ENCODE results near the gene SIVA1. TPM values are rescaled to one million over a fixed set of nuclear protein-coding genes. Genes with fewer than 3 reads are reported as not detected.

Gene SIVA1
- total RNA-seq, 2 donors from 2014 or later: 76.2 to 85.7 TPM

DNA sequence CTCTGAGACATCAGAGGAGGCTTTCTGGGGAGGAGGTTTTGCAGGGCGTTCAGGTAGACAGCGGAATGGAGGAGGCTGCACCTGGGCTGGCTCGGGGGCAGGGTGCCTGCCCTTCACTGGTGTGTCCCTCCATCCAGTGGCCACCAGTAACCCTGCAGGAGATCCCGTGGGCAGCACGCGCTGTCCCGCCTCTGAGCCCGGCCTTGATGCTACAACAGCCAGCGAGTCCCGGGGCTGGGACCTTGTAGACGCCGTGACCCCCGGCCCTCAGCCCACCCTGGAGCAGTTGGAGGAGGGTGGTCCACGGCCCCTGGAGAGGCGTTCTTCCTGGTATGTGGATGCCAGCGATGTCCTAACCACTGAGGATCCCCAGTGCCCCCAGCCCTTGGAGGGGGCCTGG is 38.9 kb upstream of the SIVA1 start:
- DNase-seq: no peak
- Mint-ChIP-seq H3K36me3 (ENCODE audit: low read depth) (peaks cover 2% of the 10 kb centered on the region), H3K4me1 (no peaks in the 10 kb centered on the region), H3K27ac (no peak overlapping the region), H3K4me3 (no peak overlapping the region), H3K27me3 (no peaks in the 10 kb centered on the region)
- ATAC-seq: no peak
- no peaks in the 10 kb centered on the region for H3K9me3 ChIP-seq (ENCODE audit: control insufficient read depth, low read length, poor library complexity, severe bottlenecking)

DNA sequence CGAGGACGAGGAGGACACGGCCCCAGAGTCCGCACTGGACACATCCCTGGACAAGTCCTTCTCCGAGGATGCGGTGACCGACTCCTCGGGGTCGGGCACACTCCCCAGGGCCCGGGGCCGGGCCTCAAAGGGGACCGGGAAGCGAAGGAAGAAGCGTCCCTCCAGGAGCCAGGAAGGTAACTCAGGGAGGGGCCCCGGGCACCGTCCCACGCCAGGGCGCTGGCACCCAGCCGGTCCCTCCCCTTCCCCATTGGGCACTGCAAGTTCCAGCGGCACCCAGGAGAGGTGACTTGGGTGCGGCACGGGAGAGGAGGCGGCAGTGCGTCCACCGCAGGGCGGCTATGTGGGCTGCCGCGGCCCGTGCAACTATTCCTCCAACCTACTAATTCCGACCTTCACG is 38.3 kb upstream of the SIVA1 start:
- Mint-ChIP-seq H3K27me3 (no peaks in the 10 kb centered on the region), H3K4me3 (no peak overlapping the region), H3K4me1 (no peaks in the 10 kb centered on the region), H3K27ac (no peak overlapping the region), H3K36me3 (ENCODE audit: low read depth) (peaks cover 2% of the 10 kb centered on the region)
- ATAC-seq (no peak), DNase-seq (no peak)
- no peaks in the 10 kb centered on the region for H3K9me3 ChIP-seq (ENCODE audit: control insufficient read depth, low read length, poor library complexity, severe bottlenecking)

DNA sequence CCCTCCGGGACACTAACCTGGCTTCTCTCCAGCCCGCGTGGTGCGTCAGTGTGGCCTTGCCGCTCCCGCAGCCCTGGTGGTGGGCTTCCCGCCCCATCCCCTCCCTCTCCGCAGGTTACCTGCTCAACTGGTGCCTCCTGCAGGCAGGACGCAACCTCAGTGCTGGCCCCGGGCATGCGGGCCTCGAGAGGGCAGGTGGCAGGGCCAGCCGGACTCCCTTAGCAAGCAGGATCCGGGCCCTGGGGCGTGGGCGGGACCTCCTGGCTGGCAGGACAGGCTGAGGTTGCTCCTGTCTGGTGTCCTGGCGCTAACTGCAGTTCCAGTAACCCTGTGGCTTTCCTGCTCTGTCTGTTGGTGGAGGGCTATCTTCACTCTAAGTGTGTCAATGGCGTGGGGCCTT is 37.5 kb upstream of the SIVA1 start:
- Mint-ChIP-seq H3K27me3 (no peaks in the 10 kb centered on the region), H3K27ac (no peak overlapping the region), H3K4me3 (no peak overlapping the region), H3K4me1 (no peaks in the 10 kb centered on the region), H3K36me3 (ENCODE audit: low read depth) (peaks cover 2% of the 10 kb centered on the region)
- DNase-seq (no peak), ATAC-seq (no peak)
- no peaks in the 10 kb centered on the region for H3K9me3 ChIP-seq (ENCODE audit: control insufficient read depth, low read length, poor library complexity, severe bottlenecking)

DNA sequence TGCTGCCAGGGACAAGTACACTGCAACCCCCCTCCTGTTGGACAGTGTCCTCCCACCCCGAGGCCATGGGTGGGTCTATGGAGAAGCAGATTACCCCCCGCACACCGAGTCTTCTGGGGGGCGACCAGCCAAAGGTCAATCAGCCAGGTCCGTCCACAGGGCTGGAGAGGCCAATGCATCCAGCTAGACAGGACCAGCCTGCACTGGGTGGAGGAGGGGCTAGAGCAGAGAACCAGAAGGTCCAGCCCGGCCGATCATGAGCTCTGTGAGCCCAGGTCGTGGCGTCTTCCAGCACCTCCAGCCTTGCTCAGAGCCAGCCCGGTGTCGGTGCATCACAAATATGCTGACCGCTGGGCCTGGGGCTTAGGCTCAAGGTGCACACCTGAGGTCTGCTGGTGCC is 37.1 kb upstream of the SIVA1 start:
- H3K27ac Mint-ChIP-seq: no peak overlapping the region
- DNase-seq: no peak
- H3K4me1 Mint-ChIP-seq: no peaks in the 10 kb centered on the region
- no peaks in the 10 kb centered on the region for H3K9me3 ChIP-seq (ENCODE audit: control insufficient read depth, low read length, poor library complexity, severe bottlenecking)
- H3K4me3 Mint-ChIP-seq: no peak overlapping the region
- ATAC-seq: no peak
- H3K36me3 Mint-ChIP-seq (ENCODE audit: low read depth): peaks cover 2% of the 10 kb centered on the region
- H3K27me3 Mint-ChIP-seq: no peaks in the 10 kb centered on the region

DNA sequence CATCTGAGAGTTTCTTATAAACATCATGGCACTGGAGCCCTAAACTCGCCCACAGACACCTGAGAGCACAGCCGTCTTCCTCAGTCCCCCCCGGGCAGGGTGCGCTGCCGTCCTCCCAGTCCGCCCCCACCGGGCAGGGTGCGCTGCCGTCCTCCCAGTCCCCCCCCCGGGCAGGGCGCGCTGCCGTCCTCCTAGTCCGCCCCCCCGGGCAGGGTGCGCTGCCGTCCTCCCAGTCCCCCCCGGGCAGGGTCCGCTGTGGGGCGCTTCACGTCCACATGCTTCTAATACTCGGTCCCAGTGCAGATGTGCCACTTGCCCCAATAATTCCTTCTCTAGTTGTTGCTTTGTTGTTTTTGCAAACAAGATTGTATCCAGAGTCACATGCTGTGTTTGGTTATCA is 35.8 kb upstream of the SIVA1 start:
- no peaks in the 10 kb centered on the region for H3K4me1 Mint-ChIP-seq
- no peak for DNase-seq
- no peak overlapping the region for H3K27ac Mint-ChIP-seq
- no peaks in the 10 kb centered on the region for H3K27me3 Mint-ChIP-seq
- no peaks in the 10 kb centered on the region for H3K9me3 ChIP-seq (ENCODE audit: control insufficient read depth, low read length, poor library complexity, severe bottlenecking)
- H3K4me3 Mint-ChIP-seq: no peak overlapping the region
- ATAC-seq: no peak
- H3K36me3 Mint-ChIP-seq (ENCODE audit: low read depth): peaks cover 2% of the 10 kb centered on the region

DNA sequence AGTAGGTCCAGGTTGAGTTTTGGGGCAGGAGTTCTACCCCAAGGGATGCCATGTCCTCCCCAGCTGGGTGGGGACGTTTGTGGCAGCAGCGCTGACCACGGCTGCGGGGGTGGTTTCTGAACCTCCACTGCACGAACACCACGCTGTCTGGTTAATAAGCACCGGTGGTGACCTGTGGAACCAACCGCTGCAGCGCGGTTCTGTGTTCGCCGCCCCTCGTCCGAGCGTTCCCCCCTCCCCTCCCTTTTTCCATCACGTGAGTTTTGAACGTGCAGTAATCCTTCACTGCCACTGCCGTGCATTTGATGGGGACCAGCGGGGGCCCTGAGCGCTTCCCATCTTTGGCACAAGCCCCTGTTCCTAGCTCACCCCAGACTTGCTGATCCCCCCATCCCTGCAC is 35.3 kb upstream of the SIVA1 start:
- H3K9me3 ChIP-seq (ENCODE audit: control insufficient read depth, low read length, poor library complexity, severe bottlenecking): no peaks in the 10 kb centered on the region
- no peak for DNase-seq
- Mint-ChIP-seq H3K36me3 (ENCODE audit: low read depth) (peaks cover 2% of the 10 kb centered on the region), H3K4me1 (no peaks in the 10 kb centered on the region), H3K27ac (no peak overlapping the region), H3K27me3 (no peaks in the 10 kb centered on the region), H3K4me3 (no peak overlapping the region)
- no peak for ATAC-seq

GRCh38 chr14:104718147-104718546 is 34.8 kb upstream of the SIVA1 start:
- H3K9me3 ChIP-seq (ENCODE audit: control insufficient read depth, low read length, poor library complexity, severe bottlenecking): no peaks in the 10 kb centered on the region

DNA sequence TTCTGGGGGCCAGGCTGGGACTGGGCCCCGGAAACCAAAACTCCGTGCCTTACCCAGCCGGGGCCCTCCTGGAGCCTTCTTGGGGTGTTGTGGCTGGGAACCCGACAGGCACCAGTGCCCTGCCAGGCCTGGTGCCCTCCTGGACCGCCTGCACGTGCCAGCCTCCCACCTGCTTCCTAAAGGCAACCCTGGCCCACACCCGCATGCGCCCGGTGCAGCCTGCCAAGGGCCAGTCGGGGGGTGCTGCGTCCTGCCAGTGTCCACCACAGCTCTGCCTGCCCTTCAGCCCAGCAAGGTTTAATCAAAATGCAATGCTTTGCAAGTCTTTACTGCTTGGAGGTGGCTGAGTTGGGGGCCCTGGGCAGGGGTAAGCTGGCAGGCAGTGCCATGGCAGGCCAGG is 34.1 kb upstream of the SIVA1 start:
- DNase-seq (no peak), ATAC-seq (no peak)
- H3K9me3 ChIP-seq (ENCODE audit: control insufficient read depth, low read length, poor library complexity, severe bottlenecking): no peaks in the 10 kb centered on the region
- peaks cover 2% of the 10 kb centered on the region for H3K36me3 Mint-ChIP-seq (ENCODE audit: low read depth)
- no peaks in the 10 kb centered on the region for H3K27me3 Mint-ChIP-seq
- no peak overlapping the region for H3K27ac Mint-ChIP-seq
- no peaks in the 10 kb centered on the region for H3K4me1 Mint-ChIP-seq
- no peak overlapping the region for H3K4me3 Mint-ChIP-seq

More at GRCh38 chr14:104718147-104718546, 34.8 kb upstream of the SIVA1 start:
- H3K27ac Mint-ChIP-seq: no peak overlapping the region
- ATAC-seq (no peak), DNase-seq (no peak)
- no peaks in the 10 kb centered on the region for H3K27me3 Mint-ChIP-seq
- peaks cover 2% of the 10 kb centered on the region for H3K36me3 Mint-ChIP-seq (ENCODE audit: low read depth)
- no peak overlapping the region for H3K4me3 Mint-ChIP-seq
- H3K4me1 Mint-ChIP-seq: no peaks in the 10 kb centered on the region

- Mint-ChIP-seq H3K4me1 (no peaks in the 10 kb centered on the region), H3K4me3 (no peak overlapping the region), H3K27me3 (no peaks in the 10 kb centered on the region), H3K27ac (no peak overlapping the region), H3K36me3 (ENCODE audit: low read depth) (peaks cover 2% of the 10 kb centered on the region)
- H3K9me3 ChIP-seq (ENCODE audit: control insufficient read depth, low read length, poor library complexity, severe bottlenecking): no peaks in the 10 kb centered on the region
- ATAC-seq (no peak), DNase-seq (no peak)
These were observed 33.6 kb upstream of the SIVA1 start for GRCh38 chr14:104719343-104719742.

GRCh38 chr14:104721505-104722431 is 31.2 kb upstream of the SIVA1 start:
- Mint-ChIP-seq H3K27ac (no peak overlapping the region), H3K4me1 (no peaks in the 10 kb centered on the region), H3K36me3 (ENCODE audit: low read depth) (peaks cover 2% of the 10 kb centered on the region), H3K27me3 (no peaks in the 10 kb centered on the region), H3K4me3 (no peak overlapping the region)
- DNase-seq (no peak), ATAC-seq (no peak)
- no peaks in the 10 kb centered on the region for H3K9me3 ChIP-seq (ENCODE audit: control insufficient read depth, low read length, poor library complexity, severe bottlenecking)

GRCh38 chr14:104722938-104723650 is 29.9 kb upstream of the SIVA1 start:
- Mint-ChIP-seq H3K27ac (no peak overlapping the region), H3K27me3 (no peaks in the 10 kb centered on the region), H3K4me1 (peaks cover 6% of the 10 kb centered on the region), H3K36me3 (ENCODE audit: low read depth) (no peaks in the 10 kb centered on the region), H3K4me3 (no peak overlapping the region)
- ATAC-seq: no peak
- no peaks in the 10 kb centered on the region for H3K9me3 ChIP-seq (ENCODE audit: control insufficient read depth, low read length, poor library complexity, severe bottlenecking)
- no peak for DNase-seq

DNA sequence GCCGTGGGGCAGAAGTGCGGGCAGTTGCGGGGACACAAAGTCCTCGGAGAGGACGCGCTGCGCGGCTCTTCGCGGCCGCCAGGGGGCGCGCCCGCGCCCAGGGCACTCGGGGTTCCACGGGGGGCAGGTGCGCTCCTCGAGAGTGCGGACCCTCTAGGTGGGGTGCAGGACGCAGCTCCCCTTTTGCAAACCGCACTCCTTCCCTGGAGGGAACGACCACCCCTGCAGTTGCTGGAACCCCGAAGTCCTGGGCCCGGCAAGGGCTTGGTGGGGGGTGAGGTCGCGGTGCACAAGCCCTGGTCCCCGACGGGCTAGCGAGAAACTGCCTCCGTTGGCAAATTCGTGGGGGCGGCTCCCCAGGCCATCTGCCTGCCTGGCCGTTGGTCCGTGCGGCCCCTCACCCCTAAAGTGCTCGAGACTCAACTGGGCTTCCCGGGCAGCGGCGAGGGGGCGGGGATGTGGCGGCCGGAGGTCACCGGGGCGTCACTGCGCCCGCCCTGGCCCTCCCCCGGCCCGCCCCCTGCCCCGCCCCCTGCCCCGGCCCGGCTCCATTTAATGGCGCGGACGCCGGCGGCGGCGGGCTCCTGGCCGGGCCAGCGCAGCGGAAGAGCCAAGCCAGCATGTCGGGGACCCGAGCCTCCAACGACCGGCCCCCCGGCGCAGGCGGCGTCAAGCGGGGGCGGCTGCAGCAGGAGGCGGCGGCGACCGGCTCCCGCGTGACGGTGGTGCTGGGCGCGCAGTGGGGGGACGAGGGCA is 29.1 kb upstream of the SIVA1 start, which contains the start of gene ADSS1:
TSS of gene ADSS1 (plus strand) at position 579 of the 756 bp plus-strand sequence. CDS start at position 621, 42 bp downstream.
- no peak within 1 kb of the TSS for H3K27ac Mint-ChIP-seq
- H3K27me3 Mint-ChIP-seq: no peaks in the 10 kb centered on the region
- peak within 1 kb of the TSS; percentile 72 for H3K4me3 Mint-ChIP-seq
- H3K4me1 Mint-ChIP-seq: peaks cover 6% of the 10 kb centered on the region
- no peaks in the 10 kb centered on the region for H3K9me3 ChIP-seq (ENCODE audit: control insufficient read depth, low read length, poor library complexity, severe bottlenecking)
- ATAC-seq (peak; percentile 87), DNase-seq (peak; percentile 57 to 63 (median 58))
- H3K36me3 Mint-ChIP-seq (ENCODE audit: low read depth): no peaks in the 10 kb centered on the region

- Mint-ChIP-seq H3K4me1 (peaks cover 6% of the 10 kb centered on the region), H3K36me3 (ENCODE audit: low read depth) (no peaks in the 10 kb centered on the region), H3K27me3 (no peaks in the 10 kb centered on the region), H3K4me3 (peak overlapping the region; percentile 72), H3K27ac (no peak overlapping the region)
- H3K9me3 ChIP-seq (ENCODE audit: control insufficient read depth, low read length, poor library complexity, severe bottlenecking): no peaks in the 10 kb centered on the region
- ATAC-seq: peak; percentile 22
- DNase-seq: no peak
These were observed 28.5 kb upstream of the SIVA1 start for GRCh38 chr14:104724407-104724980.

Measured in T-helper 17 cell (primary cell).